Spleen (tissue), 11 donors: ENCODE data around the gene GRK3. TPM values are rescaled to one million over a fixed set of nuclear protein-coding genes. Genes with fewer than 3 reads are reported as not detected.
A peak's percentile ranks its signal among the peaks of the same experiment; 100 is the strongest.

Source experiments
- DNase-seq: peaks from one replicate; pipeline ENCODE4 v3.0.0-alpha.2; 2020
- H3K27ac ChIP-seq, 8 donors: fragments of 200-600 bp; sonication (generic) in 7 of 8; 1 replicate in 4 of 8; 2 replicates in 4 of 8; pipeline versions ENCODE4 v1.5.0 to v1.8.0; 2016 to 2021; ENCODE audit warnings: inconsistent platforms in 4 of 8, mild to moderate bottlenecking in 4 of 8, moderate library complexity in 1 of 8
- H3K27me3 ChIP-seq, 7 donors: fragments of 200-600 bp; sonication (generic) in 6 of 7; replicated peaks in 1 of 7; 1 replicate in 4 of 7; 2 replicates in 3 of 7; pipeline versions ENCODE4 v1.5.0 to v1.8.0; 2016 to 2021; ENCODE audit warnings: inconsistent platforms in 3 of 7, mild to moderate bottlenecking in 1 of 7
- H3K36me3 ChIP-seq, 6 donors: fragments of 200-600 bp; sonication (generic) in 5 of 6; 1 replicate in 4 of 6; 2 replicates in 2 of 6; pipeline versions ENCODE4 v1.5.0 to v1.8.0; 2016 to 2021; ENCODE audit warnings: inconsistent platforms in 2 of 6
- H3K4me1 ChIP-seq, 6 donors: fragments of 200-600 bp; sonication (generic) in 5 of 6; 1 replicate in 3 of 6; 2 replicates in 3 of 6; pipeline versions ENCODE4 v1.5.0 to v1.8.0; 2016 to 2021; ENCODE audit warnings: inconsistent platforms in 3 of 6
- H3K4me3 ChIP-seq, 8 donors: fragments of 200-600 bp; sonication (generic) in 7 of 8; 1 replicate in 4 of 8; 2 replicates in 4 of 8; pipeline versions ENCODE4 v1.5.0 to v1.8.0; 2016 to 2021; ENCODE audit warnings: inconsistent platforms in 4 of 8, mild to moderate bottlenecking in 4 of 8, moderate library complexity in 2 of 8
- H3K9me3 ChIP-seq, 8 donors: fragments of 200-600 bp; sonication (generic) in 7 of 8; 1 replicate in 4 of 8; 2 replicates in 4 of 8; pipeline versions ENCODE4 v1.5.0 to v1.8.0; 2016 to 2021; ENCODE audit warnings: inconsistent platforms in 4 of 8
- POLR2A ChIP-seq, 3 donors: fragments of 450-650 bp; IDR thresholded peaks; one replicate each; pipeline ENCODE4 v1.5.1; 2017; ENCODE audit warnings: antibody characterized with exemption in 3 of 3, mild to moderate bottlenecking in 1 of 3
- POLR2AphosphoS5 ChIP-seq, 3 donors: sonication (generic); formaldehyde crosslinking; IDR thresholded peaks; one replicate each; pipeline ENCODE4 v1.5.1; 2017; ENCODE audit warnings: antibody characterized with exemption in 3 of 3
- WGBS, 5 donors: extraction: QIAGEN DNeasy Blood & Tissue Kit in 3 of 5; methylation state at CpG; one replicate each; pipeline versions ENCODE4 v1.1.5 to v1.1.7; 2013 to 2018; 5-methylcytosine and 5-hydroxymethylcytosine counted together
- intact Hi-C: fragments of 100-400 bp; cut with DNase I; formaldehyde crosslinking; loops from one replicate; pipeline ENCODE4 v1.15.0; 2023; ENCODE audit warnings: low total_unique reads
- polyA plus RNA-seq, 3 donors: library from polyadenylated mRNA; stranded (reverse); fragments of 200-250 nt; gene quantifications; one replicate each; pipeline ENCODE4 v1.2.1, GENCODE V29; 2013
- small RNA-seq, 4 donors: library from RNA; depleted of rRNA; stranded (forward); fragments of <200 nt; gene quantifications; one replicate each; pipeline ENCODE3, GENCODE V24; 2016
- total RNA-seq, 7 donors: library from RNA; depleted of rRNA in 3 of 7; stranded (reverse); fragments of >200 nt in 3 of 7; fragmentation: NEBNext Ultra II Directional in 4 of 7; extraction: Animal tissue kit (Norgen Biotek cat#: 25700) in 4 of 7; gene quantifications; one replicate each; pipeline versions ENCODE4 v1.1.0 to v1.2.1, GENCODE V29; 2016 to 2021
- TF ChIP-seq, protein P1 (sequence below), 11 experiments: fragments of 200-600 bp in 7 of 11; fragments of 450-650 bp in 4 of 11; sonication (generic) in 4 of 11; IDR thresholded peaks in 8 of 11; conservative IDR thresholded peaks in 3 of 11; 1 replicate in 7 of 11; 2 replicates in 4 of 11; pipeline versions ENCODE4 v1.4.0 to v1.8.0; 2016 to 2021; ENCODE audit warnings: antibody characterized with exemption in 11 of 11, inconsistent platforms in 4 of 11, mild to moderate bottlenecking in 1 of 11
- donor health status: healthy with polysubstance abuse.
- donor health status: DM: no; HTN: no; CAD: no; lungs with moderate emphysema.
- donor health status: DM: no; HTN: no; CAD: no.
- donor health status: Bipolar disorder and iron deficiency.
- donor health status: healthy.
- donor health status: DM: no; HTN: no; CAD: no.
- donor health status: DM: yes; HTN: yes; CAD: no.

The GRK3 gene
- total and polyA plus RNA-seq, 10 donors: 9.3 to 60.7 (median 45.7) TPM

DNA sequence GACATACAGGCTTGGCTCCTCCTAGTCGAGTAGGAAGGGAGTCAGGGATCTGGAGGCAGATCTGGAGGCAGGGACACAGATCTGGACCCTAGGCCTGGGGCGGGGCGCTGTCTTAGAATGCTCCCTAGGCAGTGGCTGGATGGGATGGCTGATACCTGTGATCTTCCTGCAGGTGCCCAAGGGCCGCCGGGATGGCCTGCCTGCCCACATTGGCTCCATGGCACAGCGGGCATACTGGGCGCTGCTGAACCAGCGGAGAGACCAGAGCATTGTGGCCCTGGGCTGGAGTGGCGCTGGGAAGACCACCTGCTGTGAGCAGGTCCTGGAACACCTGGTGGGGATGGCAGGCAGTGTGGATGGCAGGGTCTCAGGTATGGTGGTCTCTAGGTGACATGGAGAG is 212.9 kb downstream of the GRK3 start:
- Histone ChIP-seq H3K27me3 (peaks cover 0 to 25% (median 0%) of the 10 kb centered on the region in 7 donors), H3K27ac (no peak overlapping the region), H3K4me3 (no peak overlapping the region), H3K9me3 (no peaks in the 10 kb centered on the region), H3K36me3 (no peaks in the 10 kb centered on the region), H3K4me1 (peaks cover 0 to 7% (median 5%) of the 10 kb centered on the region in 6 donors)
- no peak for DNase-seq
- 81 to 90% (median 86%) methylated on average over 9 of the region's 9 CpGs for WGBS, 5 donors
- intact Hi-C loops: no loop called here
- TF ChIP-seq POLR2AphosphoS5 (IDR thresholded peaks at IDR 0.05) (no peak), POLR2A (IDR thresholded peaks at IDR 0.05) (no peak)
- TF ChIP-seq, protein P1, sequence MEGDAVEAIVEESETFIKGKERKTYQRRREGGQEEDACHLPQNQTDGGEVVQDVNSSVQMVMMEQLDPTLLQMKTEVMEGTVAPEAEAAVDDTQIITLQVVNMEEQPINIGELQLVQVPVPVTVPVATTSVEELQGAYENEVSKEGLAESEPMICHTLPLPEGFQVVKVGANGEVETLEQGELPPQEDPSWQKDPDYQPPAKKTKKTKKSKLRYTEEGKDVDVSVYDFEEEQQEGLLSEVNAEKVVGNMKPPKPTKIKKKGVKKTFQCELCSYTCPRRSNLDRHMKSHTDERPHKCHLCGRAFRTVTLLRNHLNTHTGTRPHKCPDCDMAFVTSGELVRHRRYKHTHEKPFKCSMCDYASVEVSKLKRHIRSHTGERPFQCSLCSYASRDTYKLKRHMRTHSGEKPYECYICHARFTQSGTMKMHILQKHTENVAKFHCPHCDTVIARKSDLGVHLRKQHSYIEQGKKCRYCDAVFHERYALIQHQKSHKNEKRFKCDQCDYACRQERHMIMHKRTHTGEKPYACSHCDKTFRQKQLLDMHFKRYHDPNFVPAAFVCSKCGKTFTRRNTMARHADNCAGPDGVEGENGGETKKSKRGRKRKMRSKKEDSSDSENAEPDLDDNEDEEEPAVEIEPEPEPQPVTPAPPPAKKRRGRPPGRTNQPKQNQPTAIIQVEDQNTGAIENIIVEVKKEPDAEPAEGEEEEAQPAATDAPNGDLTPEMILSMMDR (IDR thresholded peaks at IDR 0.05 in 8 of 11, conservative IDR thresholded peaks at IDR 0.05 in 3 of 11): no peak

DNA sequence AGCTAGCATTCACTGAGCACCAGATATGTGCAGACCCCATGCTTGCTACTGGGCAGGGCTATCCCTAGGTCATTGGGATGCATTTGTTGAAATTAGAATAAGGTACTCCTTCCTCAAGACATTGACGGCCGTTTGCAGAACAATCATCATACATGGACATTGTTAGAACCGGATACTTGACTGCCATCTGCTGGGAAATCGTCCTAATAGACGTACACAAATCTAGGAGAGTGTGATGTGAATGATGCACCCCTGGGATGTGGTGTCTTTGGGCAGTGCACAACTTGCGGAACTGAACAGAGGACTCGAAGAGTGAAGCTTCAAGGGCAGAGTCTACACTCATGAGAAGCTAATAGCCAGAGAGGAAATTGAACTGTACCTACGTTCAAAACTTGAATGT is 213.4 kb downstream of the GRK3 start:
- H3K36me3 ChIP-seq: no peaks in the 10 kb centered on the region
- H3K4me3 ChIP-seq: no peak overlapping the region
- no peaks in the 10 kb centered on the region for H3K9me3 ChIP-seq
- peaks cover 0 to 3% (median 1%) of the 10 kb centered on the region in 6 donors for H3K4me1 ChIP-seq
- 37 to 51% (median 46%) methylated on average over 8 of the region's 8 CpGs for WGBS, 5 donors
- H3K27me3 ChIP-seq: peaks cover 0 to 25% (median 0%) of the 10 kb centered on the region in 7 donors
- no peak for DNase-seq
- intact Hi-C loops: no loop called here
- no peak overlapping the region for H3K27ac ChIP-seq
- TF ChIP-seq, protein P1 (IDR thresholded peaks at IDR 0.05 in 8 of 11, conservative IDR thresholded peaks at IDR 0.05 in 3 of 11): peak in 6 of 11 experiments; percentile 6 to 30 (median 26)
- no peak for TF ChIP-seq POLR2AphosphoS5 (IDR thresholded peaks at IDR 0.05)

Small RNA genes lying within 50 kb of the gene (small RNA-seq; reads per million reads assigned to genes)
- gene RNA5SP494: 0 to 0.23 (median 0) reads per million in 4 donors

Other genes with a start within 250 kb of the GRK3 start
- under 1 TPM; 0.05 to 0.79 (median 0.16) TPM for gene MYO18B, start 177.5 kb downstream of the GRK3 start, total RNA-seq
- gene MYO18B, start 177.5 kb downstream of the GRK3 start, polyA plus RNA-seq: under 1 TPM; under 0.01 to 0.13 (median 0.03) TPM